HG03575 (cell line): ENCODE results near the gene MICAL1.

Source experiments
- ATAC-seq: cut with Tn5 transposase; IDR thresholded peaks from one replicate; pipeline ENCODE4 v1.9.1; 2021; ENCODE audit not compliant: unreplicated experiment, insufficient number of reproducible peaks, low FRiP score; ENCODE audit errors: extremely low read depth

Gene MICAL1

GRCh38 chr6:109446072-109446471 is 9.5 kb downstream of the MICAL1 start:
- ATAC-seq, result no peak

GRCh38 chr6:109445382-109445781 is 10.2 kb downstream of the MICAL1 start:
- ATAC-seq, result no peak

GRCh38 chr6:109443425-109443950 is 12.1 kb downstream of the MICAL1 start:
- no peak for ATAC-seq

- ATAC-seq, result no peak
Measured at GRCh38 chr6:109442393-109442924, 13.1 kb downstream of the MICAL1 start.

- ATAC-seq, result no peak
Measured at GRCh38 chr6:109441069-109441816, 14.3 kb downstream of the MICAL1 start.

GRCh38 chr6:109440331-109441068 is 15.1 kb downstream of the MICAL1 start, which contains the start of the genes PPIL6 and SMPD2:
Gene PPIL6, minus strand, starts transcription at chr6:109440628. Its CDS starts 38 bp downstream, at chr6:109440590.
Gene SMPD2, plus strand, starts transcription at chr6:109440724. Its CDS starts 398 bp downstream, at chr6:109441122.
- ATAC-seq, result no peak

- no peak for ATAC-seq
Measured at GRCh38 chr6:109436041-109436440, 19.5 kb downstream of the MICAL1 start.

- no peak for ATAC-seq
Measured at GRCh38 chr6:109434456-109434855, 21.1 kb downstream of the MICAL1 start.

- no peak for ATAC-seq
Measured at GRCh38 chr6:109429496-109429895, 26.1 kb downstream of the MICAL1 start.

GRCh38 chr6:109428889-109429477 is 26.6 kb downstream of the MICAL1 start:
- ATAC-seq, result no peak

- ATAC-seq, result no peak
Measured at GRCh38 chr6:109424946-109425345, 30.6 kb downstream of the MICAL1 start.

GRCh38 chr6:109421184-109421583 is 34.4 kb downstream of the MICAL1 start:
- ATAC-seq, result no peak

- no peak for ATAC-seq
Measured at GRCh38 chr6:109420751-109421150, 34.8 kb downstream of the MICAL1 start.

- no peak for ATAC-seq
Measured at GRCh38 chr6:109417646-109418045, 37.9 kb downstream of the MICAL1 start.

- no peak for ATAC-seq
Measured at GRCh38 chr6:109411034-109411433, 44.5 kb downstream of the MICAL1 start.

- ATAC-seq, result no peak
Measured at GRCh38 chr6:109406196-109406595, 49.4 kb downstream of the MICAL1 start.

- ATAC-seq, result no peak
Measured at GRCh38 chr6:109397020-109397419, 58.6 kb downstream of the MICAL1 start.

- no peak for ATAC-seq
Measured at GRCh38 chr6:109396046-109396718, 59.4 kb downstream of the MICAL1 start.
